ENCODE data around the gene ZNF785.
"Not testable (repeated sequence)": the region's sequence is repeated elsewhere in the genome, so short reads cannot be mapped to it uniquely, and the experiment has no call there.

Gene ZNF785

GRCh38 chr16:30585400-30586191 lies at the start of gene ZNF785:
Gene ZNF785 (minus strand): TSS chr16:30585697. CDS start chr16:30585611, 86 bp downstream.
- DNase-seq, result peak; percentile 99

- no peak for DNase-seq
Observed at GRCh38 chr16:30633526-30633925, 48.0 kb upstream of the ZNF785 start.

GRCh38 chr16:30632454-30632853 lies 47.0 kb upstream of the ZNF785 start:
- not testable (repeated sequence) for DNase-seq

- DNase-seq, result peak; percentile 80
Observed at GRCh38 chr16:30628628-30629540, 43.4 kb upstream of the ZNF785 start.

GRCh38 chr16:30626236-30626635 lies 40.7 kb upstream of the ZNF785 start:
- DNase-seq, result no peak

GRCh38 chr16:30623536-30624283 lies 38.2 kb upstream of the ZNF785 start:
- DNase-seq, result no peak

GRCh38 chr16:30622455-30623032 lies 37.0 kb upstream of the ZNF785 start:
- no peak for DNase-seq

- DNase-seq, result no peak
Observed at GRCh38 chr16:30621765-30622164, 36.3 kb upstream of the ZNF785 start.

- DNase-seq, result no peak
Observed at GRCh38 chr16:30620169-30620568, 34.7 kb upstream of the ZNF785 start.

- DNase-seq, result no peak
Observed at GRCh38 chr16:30619638-30620037, 34.1 kb upstream of the ZNF785 start.

GRCh38 chr16:30619202-30619601 lies 33.7 kb upstream of the ZNF785 start:
- DNase-seq, result no peak

- DNase-seq, result no peak
Observed at GRCh38 chr16:30615358-30616091, 30.0 kb upstream of the ZNF785 start.

GRCh38 chr16:30609926-30610839 lies 24.7 kb upstream of the ZNF785 start, which contains the start of gene ZNF689:
Gene ZNF689 (minus strand): TSS chr16:30610389. CDS start chr16:30610041, 348 bp downstream.
- DNase-seq, result peak; percentile 98

GRCh38 chr16:30609002-30609925 lies 23.8 kb upstream of the ZNF785 start:
- DNase-seq, result no peak

GRCh38 chr16:30606004-30606403 lies 20.5 kb upstream of the ZNF785 start:
- no peak for DNase-seq

- peak; percentile 25 for DNase-seq
Observed at GRCh38 chr16:30605158-30605557, 19.7 kb upstream of the ZNF785 start.

- no peak for DNase-seq
Observed at GRCh38 chr16:30604316-30604947, 18.9 kb upstream of the ZNF785 start.

GRCh38 chr16:30603945-30604315 lies 18.4 kb upstream of the ZNF785 start:
- no peak for DNase-seq
